GM19467 (cell line): ENCODE data around the gene ZEB2.

ENCODE experiments used
- ATAC-seq: cut with Tn5 transposase; IDR thresholded peaks from one replicate; pipeline ENCODE4 v1.9.1; 2021; ENCODE audit warnings: mild to moderate bottlenecking, moderate library complexity; ENCODE audit not compliant: unreplicated experiment

Gene ZEB2

DNA sequence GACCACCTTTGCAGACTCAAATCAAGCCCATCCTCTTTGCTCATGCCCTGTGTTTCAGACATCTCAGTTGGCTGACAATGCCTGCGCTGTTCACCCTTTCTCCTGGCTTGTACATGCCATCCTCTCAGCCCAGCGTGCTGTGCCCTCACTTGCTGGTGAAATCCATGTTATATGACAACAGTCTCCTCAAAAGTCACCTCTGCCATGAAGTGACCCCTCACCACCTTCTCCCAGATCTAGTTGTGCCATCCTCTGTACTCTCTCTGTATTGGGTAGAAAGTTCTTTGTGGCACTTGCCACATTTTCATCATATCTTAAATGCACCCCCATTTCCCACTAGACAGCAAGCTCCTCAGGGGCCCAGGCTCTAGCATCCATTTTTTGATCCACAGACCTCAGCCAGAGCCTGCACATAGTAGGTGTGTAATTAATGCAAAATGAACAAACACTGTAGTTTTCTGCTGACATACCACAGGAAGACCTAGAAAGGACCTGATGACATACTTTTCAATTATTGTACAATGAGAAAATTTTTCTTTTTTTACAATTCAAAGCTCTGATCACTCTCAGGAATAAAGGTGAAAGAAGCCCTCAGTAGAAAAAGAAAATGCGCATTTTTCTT, 22.8 kb downstream of the ZEB2 start:
- no peak for ATAC-seq

DNA sequence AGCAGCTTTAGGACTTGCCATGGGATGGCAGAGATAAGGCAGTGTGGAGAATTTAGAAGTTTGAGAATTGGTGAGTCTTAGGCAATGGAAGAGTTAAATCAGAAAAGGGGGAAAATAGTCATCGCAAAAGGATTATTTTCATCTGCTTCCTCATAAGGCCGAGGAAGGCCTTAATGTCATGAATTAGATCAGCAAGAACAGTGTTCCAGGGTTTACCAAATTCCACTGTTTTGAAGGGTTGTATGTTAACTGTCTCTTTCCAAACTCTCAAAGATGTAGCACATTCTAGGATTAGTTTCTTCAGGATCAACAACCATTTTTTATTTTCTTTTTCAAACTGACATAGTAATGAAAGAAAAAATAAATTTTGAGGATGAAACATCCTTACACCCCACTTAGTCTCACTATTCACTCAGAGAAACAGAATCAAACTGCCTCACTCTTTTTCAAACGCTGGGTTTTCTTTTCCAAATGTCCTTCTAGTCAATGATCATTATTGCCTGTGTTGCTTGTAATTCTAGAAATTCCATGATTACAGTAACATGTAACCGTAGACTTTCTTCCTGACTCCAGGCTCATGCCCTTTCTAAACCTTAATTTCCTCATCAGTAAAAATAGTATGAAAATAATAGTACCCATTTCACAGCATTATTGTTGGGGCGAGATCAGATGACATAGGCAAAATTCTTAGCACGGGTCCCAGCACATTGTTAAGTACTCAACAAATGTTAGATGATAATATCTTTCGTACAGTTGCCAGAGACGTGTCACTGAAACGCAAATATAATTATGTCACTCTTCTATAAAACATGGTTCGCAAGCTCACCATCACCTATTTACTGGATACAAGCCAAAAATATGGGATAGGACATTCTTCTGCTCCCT, 23.6 kb downstream of the ZEB2 start:
- ATAC-seq = no peak

DNA sequence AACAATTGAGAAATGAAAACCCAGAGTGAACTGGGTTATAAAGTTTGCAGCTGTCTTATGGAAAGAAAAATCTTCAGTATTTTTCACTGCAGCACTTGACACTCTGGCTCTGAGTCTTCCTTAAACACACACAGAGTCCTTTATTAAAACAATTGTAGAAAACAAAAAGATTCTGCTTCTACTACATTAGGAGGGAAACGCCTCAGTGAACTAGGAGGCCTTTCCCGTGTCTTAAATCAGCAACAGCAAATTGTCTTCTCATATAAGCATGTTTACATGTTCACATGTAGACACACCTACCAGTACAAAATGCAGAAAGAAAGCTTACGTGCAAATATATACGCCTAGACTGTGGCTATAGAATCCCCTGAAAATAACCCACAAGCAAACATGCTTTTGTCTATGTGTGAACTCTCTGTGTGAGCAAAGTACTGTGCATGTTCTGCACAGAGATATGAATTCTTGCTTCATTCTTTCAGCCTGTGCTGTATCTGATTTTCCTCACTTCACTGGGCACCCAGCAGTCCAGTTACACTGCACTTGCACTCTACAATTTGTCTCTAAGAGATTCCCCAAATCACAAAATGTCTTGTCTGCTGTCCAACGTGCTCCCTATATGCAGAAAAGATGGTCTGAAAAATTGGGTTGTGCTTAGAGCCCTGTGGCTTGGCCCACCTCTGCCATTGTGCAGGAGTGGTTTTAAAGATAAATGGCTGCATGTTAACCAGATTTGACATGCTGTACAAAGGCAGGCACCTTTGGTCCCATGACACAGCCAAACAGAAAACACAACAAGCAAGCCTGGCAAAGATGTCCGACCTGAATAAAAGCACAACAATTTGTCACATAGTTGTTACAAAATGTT, 24.5 kb downstream of the ZEB2 start:
- no peak for ATAC-seq

DNA sequence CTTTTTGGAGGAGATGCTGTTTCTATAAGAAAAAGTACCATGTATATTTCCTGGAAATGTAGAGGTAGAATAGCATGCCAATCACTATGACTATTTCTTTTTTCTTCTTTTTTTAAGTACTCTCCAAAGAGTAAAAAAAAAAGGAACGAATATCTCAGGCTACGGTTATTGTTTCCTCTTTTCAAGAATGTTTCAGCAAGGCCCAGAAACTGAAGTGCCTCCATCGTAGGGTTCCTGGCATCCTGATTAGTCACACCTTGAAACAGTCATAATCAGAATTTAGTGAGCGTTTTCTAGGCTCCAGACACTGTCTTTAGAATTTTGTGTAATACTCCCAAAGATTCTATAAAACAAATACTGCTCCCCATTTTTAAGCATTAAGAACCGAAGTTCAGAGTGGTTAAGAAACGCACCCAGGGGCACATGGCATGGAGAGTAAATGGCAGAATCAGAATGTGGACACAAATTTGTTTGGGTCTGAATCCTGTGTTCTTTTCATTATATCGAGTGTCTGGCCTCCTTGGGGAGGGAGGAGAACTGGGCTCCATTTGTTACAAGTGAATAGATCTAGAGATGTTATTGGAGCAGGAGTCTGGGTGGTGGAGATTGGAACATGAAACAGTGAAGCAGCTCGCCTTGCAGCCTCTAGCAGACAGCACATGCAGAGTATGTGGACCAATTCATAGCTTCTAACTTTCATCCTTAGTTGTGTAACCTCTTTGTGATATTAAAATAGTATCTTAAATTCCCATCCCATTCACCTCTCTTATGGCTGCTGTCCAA, 26.7 kb downstream of the ZEB2 start:
- ATAC-seq = no peak

DNA sequence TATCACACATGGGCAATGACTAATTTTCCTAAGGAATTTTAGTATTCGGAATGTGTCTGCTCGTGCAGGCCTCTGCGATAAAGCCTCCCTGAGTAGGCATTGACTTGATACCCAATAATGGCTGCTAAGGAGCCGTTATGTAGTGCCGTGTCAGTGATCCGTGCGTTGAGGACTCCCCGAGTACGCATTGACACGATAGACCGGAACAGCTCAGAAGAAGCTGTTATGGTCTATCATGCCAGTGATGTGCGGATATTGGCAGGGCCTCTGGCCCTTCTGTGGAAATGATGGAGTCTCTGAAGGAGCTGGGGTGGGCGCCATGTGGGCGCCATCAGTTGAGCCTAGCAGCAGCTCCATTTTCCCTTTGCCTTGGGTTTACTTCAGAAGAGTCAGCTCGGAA, 29.1 kb downstream of the ZEB2 start:
- no peak for ATAC-seq

DNA sequence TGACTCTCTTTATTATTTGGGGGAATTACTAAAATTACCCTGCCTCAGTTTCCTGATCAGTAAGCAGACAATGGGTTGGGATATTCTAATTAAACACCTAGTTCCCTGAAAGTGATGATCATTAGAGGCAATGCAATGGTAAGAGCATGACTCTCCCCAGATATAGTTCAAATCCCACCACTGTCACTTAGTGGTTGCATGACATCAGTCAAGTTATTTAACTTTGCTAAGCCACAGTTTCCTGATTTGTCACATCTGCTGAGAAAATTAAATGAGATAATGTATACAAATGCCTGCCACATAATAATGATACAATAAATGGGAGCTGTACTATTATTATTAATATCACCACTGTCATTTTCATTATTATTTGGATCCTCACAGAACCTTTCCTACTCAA, 29.9 kb downstream of the ZEB2 start:
- ATAC-seq = no peak

DNA sequence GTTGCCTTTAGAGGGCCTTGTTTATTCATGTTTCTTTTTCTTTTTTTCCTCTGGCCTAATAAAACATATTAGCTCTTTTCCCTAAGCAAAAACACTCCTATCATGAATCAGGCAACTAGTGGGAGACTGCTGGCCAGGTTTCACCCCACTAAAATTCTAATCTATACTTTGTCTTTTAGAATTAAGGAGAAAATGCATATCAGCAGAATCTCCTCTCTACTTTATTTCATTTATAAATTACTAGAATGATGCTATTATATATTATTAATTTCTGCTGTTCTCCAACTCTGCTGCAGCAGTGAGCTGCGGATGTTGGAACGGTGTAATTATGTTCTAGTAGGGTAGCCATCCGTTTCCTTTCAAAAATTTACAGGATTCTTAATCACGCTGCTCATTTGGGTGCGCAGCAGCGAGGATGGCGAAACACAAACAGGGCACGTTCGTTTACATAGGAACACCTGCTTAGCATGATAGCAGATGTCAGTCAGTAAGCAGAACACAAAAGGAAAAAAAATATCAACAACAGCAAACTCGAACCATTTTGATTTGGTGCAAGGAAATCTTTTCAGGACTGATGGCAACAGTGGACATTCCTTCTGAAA, 30.5 kb downstream of the ZEB2 start:
- no peak for ATAC-seq

DNA sequence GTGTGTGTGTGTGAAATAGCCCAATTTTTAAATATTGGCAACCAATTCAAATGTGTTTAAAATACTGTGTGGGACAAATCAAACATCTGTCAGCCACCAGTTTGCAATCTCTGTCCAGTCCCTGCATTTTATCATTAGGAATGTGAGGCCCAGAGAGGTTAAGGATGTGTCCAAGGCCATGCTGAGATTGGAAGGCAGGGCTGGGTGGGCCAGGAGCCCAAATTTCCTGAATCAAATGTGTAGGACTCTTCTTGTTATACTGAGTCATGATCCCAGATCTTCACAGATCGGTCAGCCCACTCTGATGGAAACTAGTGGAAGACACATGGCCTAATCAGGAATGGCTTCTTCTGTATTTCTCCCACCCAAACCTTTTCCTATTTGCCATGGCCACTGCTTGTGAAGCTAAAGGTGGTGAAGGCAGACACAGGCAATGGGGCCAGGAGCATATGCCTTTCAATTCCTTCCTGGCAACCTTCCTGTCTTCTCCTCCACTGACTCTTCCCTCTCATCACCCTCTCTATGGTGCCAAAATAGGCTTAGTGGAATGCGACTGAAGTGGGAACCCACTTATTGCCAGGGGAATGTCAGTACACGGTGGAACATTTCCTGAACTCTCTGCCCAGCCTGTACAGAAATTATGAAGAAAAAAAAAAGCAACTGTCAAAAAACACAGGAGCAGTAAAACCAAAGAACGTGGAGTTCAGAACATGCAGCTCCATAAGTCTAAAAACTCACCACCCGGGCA, 35.5 kb downstream of the ZEB2 start:
- ATAC-seq = no peak

DNA sequence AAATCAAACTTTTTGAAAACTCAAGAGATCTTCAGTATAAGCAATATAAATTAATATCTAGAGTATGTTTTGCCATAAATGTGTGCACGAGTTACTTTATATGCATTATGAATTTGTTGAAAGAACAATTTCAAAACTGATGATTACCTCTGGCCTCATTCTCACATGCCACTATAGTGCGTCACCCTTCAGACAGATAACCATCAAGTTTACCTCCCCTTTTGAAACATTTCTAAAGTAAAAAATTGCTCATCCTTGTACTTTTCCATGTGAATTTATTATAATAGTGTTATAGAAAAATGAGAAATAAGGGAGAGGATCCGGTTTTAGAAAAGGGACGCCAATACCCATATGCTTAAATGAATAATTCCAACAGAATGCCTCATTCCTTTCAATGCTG, 38.3 kb downstream of the ZEB2 start:
- no peak for ATAC-seq

DNA sequence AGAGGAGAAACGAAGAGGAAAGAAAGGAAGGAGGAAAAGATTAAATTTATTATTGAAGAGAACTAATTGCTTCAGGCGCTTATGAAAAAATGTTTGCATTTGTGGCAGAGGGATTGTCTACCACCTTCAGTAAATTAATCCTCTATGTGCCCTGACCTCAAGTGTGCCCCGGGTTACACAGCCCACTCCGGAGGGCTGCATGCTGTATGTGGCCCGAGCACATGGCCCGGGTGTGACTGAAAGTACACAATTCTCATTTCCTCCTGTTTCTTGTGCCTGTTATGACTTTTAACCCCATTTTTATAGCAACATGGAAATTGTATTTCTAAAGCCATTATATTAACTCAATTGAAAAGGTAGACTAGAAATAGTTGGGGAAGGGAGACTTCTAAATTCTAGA, 38.8 kb downstream of the ZEB2 start:
- no peak for ATAC-seq

DNA sequence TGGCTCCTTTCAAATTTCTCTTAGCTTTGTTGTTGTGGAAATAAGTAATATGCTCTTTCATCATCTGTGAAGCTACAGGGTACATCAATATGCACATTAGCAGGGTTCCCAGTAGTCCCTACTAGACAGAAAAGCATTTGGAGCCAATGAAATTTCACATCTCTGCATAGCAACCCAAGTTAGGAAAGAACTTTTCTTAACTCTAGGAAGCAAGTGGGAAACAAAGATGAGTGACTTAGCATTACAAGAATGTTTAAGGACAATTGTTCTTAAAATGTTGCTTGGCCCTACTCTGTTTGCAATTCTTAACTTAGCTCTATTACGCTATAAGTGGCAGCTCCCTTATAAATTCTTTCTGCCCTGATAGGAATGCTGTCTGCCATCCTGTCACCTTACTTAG, 39.6 kb downstream of the ZEB2 start:
- no peak for ATAC-seq

DNA sequence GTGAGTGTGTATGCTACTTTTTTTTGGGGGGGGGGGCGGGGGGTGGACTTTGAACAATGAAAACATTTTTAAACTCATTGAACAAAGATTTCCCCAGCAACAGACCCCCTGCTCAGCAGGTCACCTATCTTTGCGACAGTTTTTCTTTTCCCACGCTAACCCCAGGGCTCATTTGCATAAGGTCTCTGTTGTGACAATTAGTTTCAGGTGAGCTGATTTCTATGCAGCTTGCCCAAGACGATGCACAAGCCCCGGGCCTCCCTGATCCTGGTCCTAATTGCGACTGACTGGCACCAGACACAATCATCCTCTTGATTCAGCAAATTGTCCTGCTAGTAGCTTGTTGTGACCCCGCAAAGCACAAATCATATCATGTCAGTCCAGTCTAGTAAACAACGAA, 40.3 kb downstream of the ZEB2 start:
- no peak for ATAC-seq

DNA sequence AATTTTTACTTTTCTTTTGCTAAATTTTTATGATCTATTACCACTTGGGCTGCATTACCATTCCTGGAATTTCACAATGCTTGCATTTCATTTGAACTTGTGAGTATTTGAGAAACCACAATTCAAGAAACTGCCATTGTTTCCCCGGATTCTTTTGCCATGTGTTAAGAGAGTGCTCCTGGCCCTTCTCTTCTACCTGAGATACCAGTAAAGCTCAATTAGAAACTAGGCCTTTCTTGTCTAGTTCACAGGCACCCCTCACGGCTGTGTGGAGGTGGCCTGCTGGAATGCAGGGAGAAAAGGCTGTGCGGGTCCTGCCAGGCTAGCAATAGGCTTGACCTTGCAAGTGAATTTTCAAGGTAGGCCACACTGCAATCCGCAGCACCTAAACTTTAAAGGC, 40.8 kb downstream of the ZEB2 start:
- ATAC-seq = no peak

DNA sequence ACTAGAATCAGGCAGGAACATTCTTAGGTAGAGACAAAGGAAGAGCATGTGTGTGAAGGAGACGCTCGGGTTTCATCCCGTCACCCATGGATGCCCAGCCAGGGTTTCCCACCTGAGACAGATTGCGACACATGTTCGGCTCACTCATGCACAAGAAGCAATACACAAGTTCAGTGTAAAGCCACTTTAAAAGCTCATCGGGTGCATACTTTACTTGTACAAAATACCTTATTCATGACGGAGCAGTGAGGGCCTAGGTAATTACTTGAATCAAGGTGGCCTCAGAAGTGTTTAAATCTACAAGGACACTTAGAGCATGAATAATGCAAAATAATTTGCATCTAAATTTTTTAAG, 42.0 kb downstream of the ZEB2 start:
- no peak for ATAC-seq

DNA sequence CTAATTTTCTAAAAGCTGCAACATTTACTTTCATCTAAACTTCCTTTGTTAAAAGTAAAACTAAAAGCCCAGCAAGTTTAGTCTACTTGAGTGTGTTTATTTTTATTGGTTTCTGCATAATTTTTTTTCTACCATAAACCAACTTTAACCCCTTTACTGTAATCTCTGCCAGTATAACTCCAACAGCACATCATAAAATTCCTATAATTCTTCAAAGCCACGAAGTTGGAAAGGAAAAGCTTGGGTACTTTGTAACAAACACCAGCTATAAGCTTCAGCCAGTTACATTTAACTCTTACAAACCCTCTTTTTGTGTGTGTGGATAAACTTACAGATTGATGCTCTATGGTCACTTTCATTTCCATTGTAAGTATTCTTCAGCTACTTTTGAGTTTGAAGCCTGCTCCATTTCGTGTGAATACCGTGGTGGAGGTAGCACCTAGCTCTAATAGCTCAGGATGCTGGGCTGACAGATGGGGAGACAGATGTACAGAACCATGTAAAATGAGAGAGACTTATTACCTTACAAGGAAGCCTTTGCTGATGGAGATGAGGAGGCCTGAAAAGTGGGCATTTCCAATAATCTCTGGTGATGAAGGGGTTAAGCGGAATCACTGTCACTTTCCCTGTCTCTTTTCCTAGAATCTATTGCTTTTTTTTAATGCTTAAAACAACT, 42.5 kb downstream of the ZEB2 start:
- ATAC-seq = no peak

DNA sequence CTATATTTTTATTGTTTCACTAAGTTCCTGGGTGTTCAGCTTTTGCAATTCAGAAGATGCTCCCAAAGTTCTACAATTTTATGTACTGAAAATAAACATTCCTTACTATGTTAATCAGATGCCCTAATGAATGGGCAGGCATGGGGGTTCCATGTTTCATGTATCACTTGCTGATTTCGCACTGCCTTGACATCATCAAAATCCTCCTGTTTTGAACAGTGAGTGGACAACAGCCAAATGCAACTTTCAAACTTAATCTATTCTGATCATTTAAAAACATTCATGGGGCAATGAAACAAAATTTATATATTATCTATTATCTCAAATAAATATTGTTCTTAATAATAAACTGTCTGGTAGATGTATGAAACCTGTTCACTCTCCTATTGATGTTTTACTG, 43.2 kb downstream of the ZEB2 start:
- no peak for ATAC-seq

DNA sequence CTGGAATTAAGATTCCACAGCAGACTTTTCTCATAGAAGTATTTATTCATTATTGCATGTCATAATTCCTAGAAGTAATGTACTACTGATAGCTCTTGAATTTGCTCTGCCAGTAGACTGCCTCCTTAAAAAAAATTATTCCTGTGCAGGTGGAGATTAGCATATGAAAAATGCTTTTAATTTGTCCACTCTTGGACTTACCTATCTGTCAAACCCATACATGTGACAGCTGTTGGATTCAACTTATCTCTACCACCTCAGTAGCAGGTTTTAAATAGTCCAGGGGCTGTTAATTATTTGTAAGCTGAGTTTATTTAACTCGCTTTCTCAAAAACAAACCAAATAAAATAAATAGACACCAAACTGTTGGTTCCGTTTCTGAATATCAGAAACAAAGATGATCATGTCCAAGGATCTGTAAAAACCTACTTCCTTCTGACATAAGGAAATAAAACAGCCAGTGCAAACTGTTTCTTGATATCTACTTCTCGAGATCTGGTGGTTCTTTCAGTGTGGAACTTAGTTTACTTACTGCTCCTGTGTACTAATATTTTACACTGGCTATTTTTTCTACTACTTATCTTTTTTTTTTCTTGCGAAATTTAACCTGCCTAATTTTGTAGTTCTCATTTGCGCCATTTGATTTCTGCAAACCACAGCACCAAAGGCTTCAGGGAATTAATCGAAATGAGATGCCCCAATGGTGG, 44.2 kb downstream of the ZEB2 start:
- no peak for ATAC-seq

DNA sequence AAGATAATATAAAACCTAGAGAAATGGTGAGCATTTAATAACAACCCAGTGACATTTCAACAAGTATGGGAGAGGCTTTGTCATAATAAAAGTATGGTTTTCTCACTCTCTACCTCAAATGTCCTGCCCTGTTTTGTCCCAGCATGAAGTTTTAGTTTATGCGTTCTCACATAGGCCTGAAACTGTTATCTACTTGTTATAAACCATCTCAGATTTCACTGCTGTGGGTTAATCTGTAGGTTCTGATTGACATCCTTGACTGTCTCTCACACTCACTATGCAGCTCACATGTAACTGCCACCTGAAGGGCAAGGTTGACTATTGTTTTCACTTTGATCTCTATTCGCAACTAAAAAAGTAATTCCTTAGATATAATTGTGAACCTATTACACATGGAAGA, 44.9 kb downstream of the ZEB2 start:
- no peak for ATAC-seq

DNA sequence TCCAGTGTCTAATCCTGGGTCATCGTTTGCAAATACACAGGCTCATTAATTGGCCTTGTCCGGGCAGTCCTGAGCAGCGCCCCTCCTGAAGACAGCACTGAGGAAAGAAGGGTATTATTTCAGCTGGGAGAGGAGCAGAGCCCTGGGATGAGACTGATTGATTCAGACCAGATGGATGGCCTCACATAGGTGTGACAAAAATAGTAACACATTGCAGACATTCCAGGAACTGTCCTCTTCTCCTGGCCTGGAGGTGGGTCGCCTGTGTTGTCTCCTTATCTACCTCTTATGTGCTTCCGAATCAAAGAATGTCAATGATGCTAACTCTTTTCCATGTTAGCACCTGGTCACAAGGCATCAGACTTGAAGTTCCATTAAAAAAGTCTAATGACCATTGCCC, 45.9 kb downstream of the ZEB2 start:
- no peak for ATAC-seq
